ENCODE measurements around the gene WDR62.
"Not testable (repeated sequence)": the region's sequence is repeated elsewhere in the genome, so short reads cannot be mapped to it uniquely, and the experiment has no call there.

The WDR62 gene

DNA sequence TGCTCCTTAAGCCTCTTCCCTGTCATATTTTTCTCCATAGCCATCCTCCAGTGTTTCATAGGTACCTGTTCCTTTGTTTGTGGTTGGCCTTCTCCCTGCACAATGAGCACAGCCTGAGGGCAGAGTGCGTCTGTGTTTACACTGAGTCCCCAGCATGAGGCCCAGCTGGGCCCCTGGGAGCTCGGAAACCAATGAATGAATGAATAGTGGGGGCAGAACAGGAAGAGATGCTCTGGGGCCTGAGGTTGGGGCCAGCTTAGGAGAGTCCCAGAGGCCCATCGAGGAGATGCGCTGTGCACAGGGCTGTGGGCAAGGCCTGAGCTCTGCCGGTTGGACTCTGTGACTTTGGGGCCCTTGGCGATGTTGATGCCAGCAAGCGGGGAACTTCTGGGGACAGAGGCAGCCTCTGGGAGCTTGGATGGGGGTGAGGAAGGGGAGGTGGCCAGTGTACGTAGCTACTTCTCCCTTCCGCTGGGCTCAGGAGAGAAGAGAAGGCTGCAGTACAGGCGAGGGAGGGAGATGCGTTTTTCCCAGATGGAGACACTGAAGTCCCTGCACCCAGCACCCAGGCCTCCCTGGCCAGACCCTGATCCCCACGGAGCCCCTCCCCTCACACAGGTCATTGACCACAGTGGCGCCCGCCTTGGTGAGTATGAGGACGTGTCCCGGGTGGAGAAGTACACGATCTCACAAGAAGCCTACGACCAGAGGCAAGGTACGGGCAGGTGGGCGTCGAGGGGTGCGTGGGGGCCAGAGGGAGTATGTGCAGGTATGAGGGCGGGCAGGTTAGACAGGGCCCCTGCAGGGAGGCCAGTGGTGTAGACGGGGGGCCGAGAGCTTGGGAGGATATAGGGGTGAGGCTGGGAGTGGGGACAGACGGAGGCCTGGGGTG lies 65.6 kb downstream of the WDR62 start:
- no peak overlapping the region for H3K27ac ChIP-seq
- TF ChIP-seq, protein P1, sequence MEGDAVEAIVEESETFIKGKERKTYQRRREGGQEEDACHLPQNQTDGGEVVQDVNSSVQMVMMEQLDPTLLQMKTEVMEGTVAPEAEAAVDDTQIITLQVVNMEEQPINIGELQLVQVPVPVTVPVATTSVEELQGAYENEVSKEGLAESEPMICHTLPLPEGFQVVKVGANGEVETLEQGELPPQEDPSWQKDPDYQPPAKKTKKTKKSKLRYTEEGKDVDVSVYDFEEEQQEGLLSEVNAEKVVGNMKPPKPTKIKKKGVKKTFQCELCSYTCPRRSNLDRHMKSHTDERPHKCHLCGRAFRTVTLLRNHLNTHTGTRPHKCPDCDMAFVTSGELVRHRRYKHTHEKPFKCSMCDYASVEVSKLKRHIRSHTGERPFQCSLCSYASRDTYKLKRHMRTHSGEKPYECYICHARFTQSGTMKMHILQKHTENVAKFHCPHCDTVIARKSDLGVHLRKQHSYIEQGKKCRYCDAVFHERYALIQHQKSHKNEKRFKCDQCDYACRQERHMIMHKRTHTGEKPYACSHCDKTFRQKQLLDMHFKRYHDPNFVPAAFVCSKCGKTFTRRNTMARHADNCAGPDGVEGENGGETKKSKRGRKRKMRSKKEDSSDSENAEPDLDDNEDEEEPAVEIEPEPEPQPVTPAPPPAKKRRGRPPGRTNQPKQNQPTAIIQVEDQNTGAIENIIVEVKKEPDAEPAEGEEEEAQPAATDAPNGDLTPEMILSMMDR (IDR thresholded peaks at IDR 0.05; ENCODE audit: low read depth, low read length), result no peak
- no peaks in the 10 kb centered on the region for H3K27me3 ChIP-seq (ENCODE audit: insufficient read depth, low read depth, severe bottlenecking)
- H3K9me3 ChIP-seq (ENCODE audit: severe bottlenecking), result no peaks in the 10 kb centered on the region
- no peak for DNase-seq
- H3K4me3 ChIP-seq (ENCODE audit: low read depth, low read length), result no peak overlapping the region
- H3K36me3 ChIP-seq, result peaks cover 45% of the 10 kb centered on the region

DNA sequence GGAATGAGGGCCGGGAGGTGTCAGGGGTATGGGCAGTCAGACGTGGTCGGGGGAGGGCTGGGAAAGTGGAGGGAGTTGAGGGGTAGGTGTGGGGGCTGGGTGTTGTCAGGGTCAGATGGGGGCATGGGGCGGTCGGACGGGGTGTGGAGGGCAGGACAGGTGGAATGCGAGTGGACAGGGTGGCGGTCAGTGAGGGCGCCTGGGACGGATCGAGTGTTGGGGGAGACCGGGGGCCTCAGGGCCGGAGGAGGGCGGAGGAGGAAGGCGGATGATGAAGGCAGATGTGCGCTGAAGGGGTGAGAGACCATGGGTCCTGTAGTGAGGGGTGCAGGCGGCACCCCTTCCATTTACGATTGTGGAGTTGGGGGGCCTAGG lies 66.3 kb downstream of the WDR62 start:
- no peaks in the 10 kb centered on the region for H3K27me3 ChIP-seq (ENCODE audit: insufficient read depth, low read depth, severe bottlenecking)
- H3K4me3 ChIP-seq (ENCODE audit: low read depth, low read length), result no peak overlapping the region
- no peaks in the 10 kb centered on the region for H3K9me3 ChIP-seq (ENCODE audit: severe bottlenecking)
- peaks cover 51% of the 10 kb centered on the region for H3K36me3 ChIP-seq
- H3K27ac ChIP-seq, result no peak overlapping the region
- no peak for DNase-seq
- TF ChIP-seq, protein P1 (IDR thresholded peaks at IDR 0.05; ENCODE audit: low read depth, low read length), result no peak

DNA sequence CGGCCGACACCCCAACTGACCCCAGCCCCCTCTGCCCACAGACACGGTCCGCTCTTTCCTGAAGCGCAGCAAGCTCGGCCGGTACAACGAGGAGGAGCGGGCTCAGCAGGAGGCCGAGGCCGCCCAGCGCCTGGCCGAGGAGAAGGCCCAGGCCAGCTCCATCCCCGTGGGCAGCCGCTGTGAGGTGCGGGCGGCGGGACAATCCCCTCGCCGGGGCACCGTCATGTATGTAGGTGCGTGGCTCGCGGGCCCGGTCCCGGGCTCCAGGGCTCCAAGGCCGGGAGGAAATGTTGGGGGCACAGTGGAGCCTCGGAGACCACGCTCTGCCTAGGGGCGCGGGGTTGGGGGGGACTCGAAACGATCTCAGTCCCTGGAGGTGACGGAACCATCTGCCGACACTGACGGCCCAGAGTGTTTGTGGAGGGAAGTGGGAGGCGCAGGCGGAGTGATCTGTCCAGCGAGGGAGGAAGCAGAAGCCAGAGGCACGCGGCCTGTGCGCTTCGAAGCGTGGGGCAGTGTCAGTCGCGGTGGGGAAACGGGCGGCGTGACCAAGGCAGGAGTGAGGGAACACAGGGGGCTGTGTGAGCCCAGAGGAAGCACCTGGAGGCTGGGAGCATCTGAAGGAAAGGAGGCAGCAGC lies 66.9 kb downstream of the WDR62 start:
- no peak overlapping the region for H3K27ac ChIP-seq
- no peak for DNase-seq
- TF ChIP-seq, protein P1 (IDR thresholded peaks at IDR 0.05; ENCODE audit: low read depth, low read length), result no peak
- no peaks in the 10 kb centered on the region for H3K27me3 ChIP-seq (ENCODE audit: insufficient read depth, low read depth, severe bottlenecking)
- H3K4me3 ChIP-seq (ENCODE audit: low read depth, low read length), result no peak overlapping the region
- H3K9me3 ChIP-seq (ENCODE audit: severe bottlenecking), result no peaks in the 10 kb centered on the region
- H3K36me3 ChIP-seq, result peaks cover 46% of the 10 kb centered on the region

DNA sequence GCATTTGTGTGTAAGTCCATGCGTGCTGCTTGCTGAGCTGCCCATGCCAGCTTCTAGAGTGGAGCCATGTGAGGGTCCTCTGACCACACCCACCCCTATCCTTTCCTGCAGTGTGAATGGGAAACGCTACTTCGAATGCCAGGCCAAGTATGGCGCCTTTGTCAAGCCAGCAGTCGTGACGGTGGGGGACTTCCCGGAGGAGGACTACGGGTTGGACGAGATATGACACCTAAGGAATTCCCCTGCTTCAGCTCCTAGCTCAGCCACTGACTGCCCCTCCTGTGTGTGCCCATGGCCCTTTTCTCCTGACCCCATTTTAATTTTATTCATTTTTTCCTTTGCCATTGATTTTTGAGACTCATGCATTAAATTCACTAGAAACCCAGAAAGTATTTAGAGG lies 70.9 kb downstream of the WDR62 start:
- TF ChIP-seq, protein P1 (IDR thresholded peaks at IDR 0.05; ENCODE audit: low read depth, low read length), result no peak
- Histone ChIP-seq H3K27me3 (ENCODE audit: insufficient read depth, low read depth, severe bottlenecking) (no peaks in the 10 kb centered on the region), H3K36me3 (peaks cover 20% of the 10 kb centered on the region), H3K4me3 (ENCODE audit: low read depth, low read length) (no peak overlapping the region), H3K9me3 (ENCODE audit: severe bottlenecking) (no peaks in the 10 kb centered on the region), H3K27ac (no peak overlapping the region)
- no peak for DNase-seq

DNA sequence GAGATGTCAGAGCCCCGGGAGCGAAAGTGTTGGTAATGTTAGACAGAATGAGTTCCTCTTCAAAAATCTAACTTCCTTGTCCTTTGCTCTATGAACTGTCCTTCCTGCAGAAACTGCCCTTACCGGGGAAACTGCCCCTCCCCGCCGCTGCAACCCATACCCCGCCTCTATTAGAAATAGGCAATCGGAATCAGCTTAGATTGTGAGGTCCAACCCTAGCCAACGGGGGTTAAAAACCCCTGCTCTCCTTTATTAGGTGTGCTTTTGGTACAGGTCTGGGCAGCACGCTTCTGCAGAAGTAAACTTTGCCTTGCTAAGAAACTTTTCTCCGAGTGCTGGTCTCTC lies 73.7 kb downstream of the WDR62 start:
- H3K4me3 ChIP-seq (ENCODE audit: low read depth, low read length), result peak overlapping the region; percentile 67
- TF ChIP-seq, protein P1 (IDR thresholded peaks at IDR 0.05; ENCODE audit: low read depth, low read length), result no peak
- peak; percentile 50 for DNase-seq
- no peaks in the 10 kb centered on the region for H3K27me3 ChIP-seq (ENCODE audit: insufficient read depth, low read depth, severe bottlenecking)
- peak overlapping the region; percentile 92 for H3K27ac ChIP-seq
- H3K36me3 ChIP-seq, result peaks cover 18% of the 10 kb centered on the region
- no peaks in the 10 kb centered on the region for H3K9me3 ChIP-seq (ENCODE audit: severe bottlenecking)

DNA sequence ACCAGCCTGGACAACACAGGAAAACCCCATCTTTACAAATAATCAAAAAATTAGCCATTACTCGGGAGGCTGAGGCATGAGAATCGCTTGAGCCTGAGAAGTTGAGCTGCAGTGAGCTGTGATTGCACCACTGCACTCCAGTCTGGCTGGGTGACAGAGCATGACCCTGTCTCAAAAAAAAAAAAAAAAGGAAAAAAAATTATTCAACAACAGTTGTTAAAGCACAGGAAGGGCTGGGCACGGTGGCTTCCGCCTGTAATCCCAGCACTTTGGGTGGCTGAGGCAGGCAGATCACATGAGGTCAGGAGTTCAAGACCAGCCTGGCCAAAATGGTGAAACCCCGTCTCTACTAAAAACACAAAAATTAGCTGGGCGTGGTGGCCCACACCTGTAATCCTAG lies 76.5 kb downstream of the WDR62 start:
- H3K27ac ChIP-seq; DNase-seq; H3K36me3 ChIP-seq; H3K27me3 ChIP-seq (ENCODE audit: insufficient read depth, low read depth, severe bottlenecking); H3K4me3 ChIP-seq (ENCODE audit: low read depth, low read length); H3K9me3 ChIP-seq (ENCODE audit: severe bottlenecking): not testable (repeated sequence)

DNA sequence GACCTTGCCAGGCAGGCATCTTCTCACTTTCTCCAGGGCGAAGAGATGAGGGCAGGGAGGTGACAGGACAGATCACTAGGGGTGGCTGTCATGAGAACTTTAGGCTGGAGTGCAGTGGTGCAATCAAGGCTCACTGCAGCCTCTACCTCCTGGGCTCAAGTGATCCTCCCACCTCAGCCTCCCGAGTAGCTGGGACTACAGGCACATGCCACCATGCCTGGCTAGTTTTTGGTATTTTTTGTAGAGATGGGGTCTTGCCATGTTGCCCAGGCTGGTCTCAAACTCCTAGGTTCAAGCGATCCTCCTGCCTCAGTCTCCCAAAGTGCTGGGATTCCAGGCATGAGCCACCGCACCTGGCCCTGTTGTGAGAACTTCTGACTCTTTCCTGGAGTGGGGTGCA lies 80.2 kb downstream of the WDR62 start:
- DNase-seq; H3K36me3 ChIP-seq; H3K9me3 ChIP-seq (ENCODE audit: severe bottlenecking); H3K4me3 ChIP-seq (ENCODE audit: low read depth, low read length); H3K27me3 ChIP-seq (ENCODE audit: insufficient read depth, low read depth, severe bottlenecking); H3K27ac ChIP-seq: not testable (repeated sequence)
